Measurements from ENCODE around the gene TMEM14C.

The TMEM14C gene

GRCh38 chr6:10722820-10723566, at the start of gene TMEM14C:
Gene TMEM14C, plus strand, starts transcription at chr6:10723070. Its CDS starts 1,544 bp downstream, at chr6:10724614.
- peak; percentile 64 to 99 (median 95) for DNase-seq

DNA sequence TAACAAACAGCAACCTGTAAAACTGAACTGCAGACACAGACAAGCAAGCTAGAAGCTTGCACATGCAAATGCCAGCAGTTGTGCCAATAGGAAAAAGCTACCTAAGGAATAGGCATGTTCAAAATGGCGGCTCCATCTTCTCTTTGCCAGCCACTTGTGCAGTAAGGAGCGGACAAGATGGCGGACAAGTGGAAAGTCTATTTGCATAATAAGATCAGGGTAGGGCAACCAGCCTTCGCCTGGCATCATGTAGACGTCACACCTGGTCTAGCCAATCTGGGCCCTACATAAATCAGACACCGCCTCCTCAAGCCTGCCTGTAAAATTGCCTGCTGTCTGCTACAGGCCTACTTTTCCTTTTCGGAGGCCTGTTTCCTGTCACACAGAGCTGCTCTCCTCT, 46.5 kb upstream of the TMEM14C start:
- no peak for DNase-seq

GRCh38 chr6:10678456-10678855, 44.4 kb upstream of the TMEM14C start:
- DNase-seq: no peak

GRCh38 chr6:10681795-10682194, 41.1 kb upstream of the TMEM14C start:
- no peak for DNase-seq

- no peak for DNase-seq
These were observed 40.4 kb upstream of the TMEM14C start for GRCh38 chr6:10682355-10682988.

- DNase-seq: no peak
These were observed 38.3 kb upstream of the TMEM14C start for GRCh38 chr6:10684618-10685017.

- DNase-seq: no peak
These were observed 37.6 kb upstream of the TMEM14C start for GRCh38 chr6:10685092-10685915.

- DNase-seq: no peak
These were observed 36.0 kb upstream of the TMEM14C start for GRCh38 chr6:10686901-10687300.

DNA sequence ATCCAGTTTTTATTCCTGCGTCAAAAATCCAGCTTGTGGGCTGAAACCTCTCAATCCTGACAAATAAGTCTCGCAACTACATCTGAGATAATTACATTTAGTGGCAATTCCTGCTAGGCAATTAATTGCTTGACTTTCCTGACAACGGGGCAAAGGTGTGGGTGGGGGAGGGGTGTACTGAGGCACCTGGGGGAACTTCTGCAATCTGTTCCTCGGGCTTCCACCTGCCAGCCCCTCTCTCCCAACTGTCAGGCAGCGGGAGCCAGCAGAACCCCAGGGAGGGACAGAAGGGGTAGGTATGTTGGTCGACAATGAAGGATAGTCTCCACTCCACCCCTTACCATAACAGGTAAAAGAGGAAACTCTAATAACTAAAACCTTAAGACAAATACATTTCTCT, 35.3 kb upstream of the TMEM14C start:
- no peak for DNase-seq

DNA sequence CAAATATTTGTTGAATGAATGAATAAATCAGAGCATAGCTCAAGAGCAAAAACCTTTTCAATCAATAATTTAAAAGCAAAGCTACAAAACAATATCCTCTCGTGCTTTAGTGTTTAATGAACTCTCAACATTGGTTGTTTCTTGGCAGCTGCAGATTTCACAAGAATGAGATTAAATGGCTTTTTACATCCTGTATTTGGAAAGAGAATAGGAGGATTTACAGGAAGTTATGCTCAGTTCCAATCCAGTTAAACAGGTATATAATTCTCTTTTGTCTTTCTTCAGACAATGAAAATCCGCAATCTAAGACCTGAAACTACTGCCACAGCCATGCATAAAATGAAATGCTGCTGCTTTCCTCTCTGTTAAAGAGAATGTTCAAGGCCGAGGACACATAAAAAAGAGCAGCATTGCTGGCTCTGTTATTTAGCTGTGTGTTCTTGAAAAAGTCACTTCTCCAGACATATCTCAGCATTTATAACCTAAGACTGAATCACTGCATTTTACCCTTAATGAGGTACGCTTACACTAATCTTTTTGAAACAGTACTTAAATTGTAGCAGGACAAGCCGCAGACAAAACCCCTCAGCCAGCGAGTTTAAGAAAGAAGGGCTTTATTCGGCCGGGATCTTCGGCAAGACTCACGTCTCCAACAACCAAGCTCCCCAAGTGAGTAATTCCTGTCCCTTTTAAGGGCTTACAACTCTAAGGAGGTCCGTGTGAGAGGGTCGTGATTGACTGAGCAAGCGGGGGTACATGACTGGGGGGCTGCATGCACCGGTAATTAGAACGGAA, 32.0 kb upstream of the TMEM14C start:
- no peak for DNase-seq

DNA sequence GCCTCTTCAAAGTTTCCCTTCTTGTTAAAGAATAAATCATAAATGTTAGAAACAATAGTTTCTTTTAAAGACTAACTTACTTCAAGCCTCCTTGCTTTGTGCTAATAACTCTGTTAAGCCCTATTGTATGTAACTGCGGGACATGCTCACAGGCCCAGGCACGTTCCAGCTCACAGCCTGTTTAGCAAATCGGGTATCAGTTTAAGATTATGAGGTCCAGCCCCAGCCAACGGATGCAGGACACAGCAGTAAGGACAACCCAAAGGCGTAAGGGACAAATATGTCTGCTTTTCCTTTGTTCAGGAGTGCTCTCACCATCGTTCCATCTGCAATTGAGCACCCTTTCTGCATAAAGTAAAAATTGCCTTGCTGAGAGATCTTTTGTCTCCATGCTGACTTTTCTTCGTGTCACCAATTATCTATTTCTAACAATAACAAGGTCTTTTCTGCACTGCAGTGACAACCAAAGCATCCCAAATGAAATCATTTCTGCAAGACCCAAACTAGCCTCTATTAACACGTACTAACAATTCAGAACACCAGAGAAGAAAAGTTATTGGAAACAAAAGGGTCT, 29.8 kb upstream of the TMEM14C start:
- no peak for DNase-seq

GRCh38 chr6:10694302-10695085, 28.4 kb upstream of the TMEM14C start, which contains the start of the genes C6orf52 and PAK1IP1:
Gene C6orf52, minus strand, starts transcription at chr6:10694616. Its CDS starts 7,066 bp downstream, at chr6:10687550.
Gene PAK1IP1, plus strand, starts transcription at chr6:10694972. Its CDS starts 14 bp downstream, at chr6:10694986.
- DNase-seq: peak; percentile 48 to 96 (median 87)

DNA sequence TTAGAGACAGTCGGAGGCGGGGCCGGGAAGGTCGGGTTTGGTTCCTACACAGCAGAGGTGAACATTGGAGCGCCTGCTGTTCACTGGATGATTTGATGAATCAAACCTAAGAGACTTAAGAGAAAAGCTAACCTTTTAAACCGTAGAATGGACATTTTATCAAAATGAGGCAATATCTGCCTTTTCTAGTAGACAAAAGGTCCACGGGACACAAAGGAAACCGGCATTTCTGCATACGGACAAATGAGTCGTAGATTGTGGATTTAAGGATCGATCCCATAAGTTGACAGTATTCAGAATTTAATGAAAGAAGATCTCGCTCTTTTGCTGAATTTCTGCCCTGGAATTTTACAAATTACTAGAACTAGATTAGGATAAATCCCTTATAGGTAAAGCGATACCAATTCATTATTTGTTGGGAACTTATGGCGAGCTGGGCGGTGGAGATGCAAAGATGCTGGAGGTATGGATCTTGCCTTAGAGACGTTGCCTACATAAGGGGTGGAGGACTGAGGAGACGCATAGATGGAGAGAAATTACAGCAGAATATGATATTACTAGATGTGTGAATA, 27.7 kb upstream of the TMEM14C start:
- no peak for DNase-seq

DNA sequence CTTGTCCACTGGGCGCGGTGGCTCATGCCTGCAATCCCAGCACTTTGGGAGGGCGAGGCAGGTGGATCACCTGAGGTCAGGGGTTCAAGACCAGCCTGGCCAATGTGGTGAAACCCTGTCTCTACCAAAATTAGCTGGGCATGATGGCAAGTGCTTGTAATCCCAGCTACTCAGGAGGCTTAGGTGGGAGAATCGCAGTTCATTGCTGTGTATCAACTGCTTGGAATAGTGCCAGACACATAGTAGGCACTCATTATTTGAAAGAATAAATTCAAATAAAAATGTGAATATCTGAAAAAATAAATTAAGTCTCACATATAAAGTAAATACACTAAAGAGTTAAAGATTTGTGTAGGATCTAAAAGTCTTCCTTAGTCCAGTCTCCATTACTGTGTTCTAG, 26.2 kb upstream of the TMEM14C start:
- no peak for DNase-seq

GRCh38 chr6:10713962-10714361, 8.9 kb upstream of the TMEM14C start:
- no peak for DNase-seq

- no peak for DNase-seq
These were observed 3.4 kb upstream of the TMEM14C start for GRCh38 chr6:10719296-10719963.

GRCh38 chr6:10719964-10720264, 3.0 kb upstream of the TMEM14C start:
- peak in 1 of 51 donors; percentile 4 for DNase-seq

GRCh38 chr6:10720265-10720959, 2.5 kb upstream of the TMEM14C start:
- DNase-seq: peak in 14 of 51 donors; percentile 8 to 36 (median 17)
